ENCODE measurements around the gene TLCD3A.

GRCh38 chr17:740240-741017, 8.0 kb downstream of the TLCD3A start:
- TF ChIP-seq, protein P1, sequence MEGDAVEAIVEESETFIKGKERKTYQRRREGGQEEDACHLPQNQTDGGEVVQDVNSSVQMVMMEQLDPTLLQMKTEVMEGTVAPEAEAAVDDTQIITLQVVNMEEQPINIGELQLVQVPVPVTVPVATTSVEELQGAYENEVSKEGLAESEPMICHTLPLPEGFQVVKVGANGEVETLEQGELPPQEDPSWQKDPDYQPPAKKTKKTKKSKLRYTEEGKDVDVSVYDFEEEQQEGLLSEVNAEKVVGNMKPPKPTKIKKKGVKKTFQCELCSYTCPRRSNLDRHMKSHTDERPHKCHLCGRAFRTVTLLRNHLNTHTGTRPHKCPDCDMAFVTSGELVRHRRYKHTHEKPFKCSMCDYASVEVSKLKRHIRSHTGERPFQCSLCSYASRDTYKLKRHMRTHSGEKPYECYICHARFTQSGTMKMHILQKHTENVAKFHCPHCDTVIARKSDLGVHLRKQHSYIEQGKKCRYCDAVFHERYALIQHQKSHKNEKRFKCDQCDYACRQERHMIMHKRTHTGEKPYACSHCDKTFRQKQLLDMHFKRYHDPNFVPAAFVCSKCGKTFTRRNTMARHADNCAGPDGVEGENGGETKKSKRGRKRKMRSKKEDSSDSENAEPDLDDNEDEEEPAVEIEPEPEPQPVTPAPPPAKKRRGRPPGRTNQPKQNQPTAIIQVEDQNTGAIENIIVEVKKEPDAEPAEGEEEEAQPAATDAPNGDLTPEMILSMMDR (IDR thresholded peaks at IDR 0.05) = no peak
- TF ChIP-seq POLR2A (IDR thresholded peaks at IDR 0.05) = no peak

All from thyroid gland (tissue), 4 donors.